Tibial nerve (tissue), 3 donors: Measurements from ENCODE around the gene ART4.

ENCODE experiments used
- POLR2A ChIP-seq, 2 donors: fragments of 450-650 bp; IDR thresholded peaks; one replicate each; pipeline ENCODE4 v1.6.1; 2017; ENCODE audit warnings: antibody characterized with exemption in 2 of 2, mild to moderate bottlenecking in 2 of 2, moderate library complexity in 2 of 2
- TF ChIP-seq, protein P1 (sequence below), 5 experiments: fragments of 200-600 bp in 3 of 5; fragments of 450-650 bp in 2 of 5; sonication (generic) in 3 of 5; IDR thresholded peaks; one replicate each; pipeline ENCODE4 v1.5.1; 2016 to 2019; ENCODE audit warnings: antibody characterized with exemption in 5 of 5, mild to moderate bottlenecking in 3 of 5, moderate library complexity in 2 of 5

DNA sequence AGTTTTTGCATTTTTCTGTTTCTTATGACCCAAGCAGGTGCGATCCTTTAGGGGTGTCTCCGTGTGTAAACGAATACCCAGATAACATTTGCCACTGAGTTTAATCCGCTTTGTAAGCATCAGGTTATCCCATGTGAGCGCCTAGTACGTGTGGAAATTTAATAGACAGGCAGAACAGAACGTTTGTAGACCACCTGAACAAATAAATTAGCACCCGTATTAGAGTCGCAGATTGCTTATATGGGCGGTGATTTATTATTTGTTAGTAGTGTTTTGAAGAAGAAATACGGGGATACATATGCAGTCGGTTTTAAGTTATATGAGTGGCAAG, 39.5 kb downstream of the ART4 start:
- no peak for TF ChIP-seq POLR2A (IDR thresholded peaks at IDR 0.05)
- TF ChIP-seq, protein P1, sequence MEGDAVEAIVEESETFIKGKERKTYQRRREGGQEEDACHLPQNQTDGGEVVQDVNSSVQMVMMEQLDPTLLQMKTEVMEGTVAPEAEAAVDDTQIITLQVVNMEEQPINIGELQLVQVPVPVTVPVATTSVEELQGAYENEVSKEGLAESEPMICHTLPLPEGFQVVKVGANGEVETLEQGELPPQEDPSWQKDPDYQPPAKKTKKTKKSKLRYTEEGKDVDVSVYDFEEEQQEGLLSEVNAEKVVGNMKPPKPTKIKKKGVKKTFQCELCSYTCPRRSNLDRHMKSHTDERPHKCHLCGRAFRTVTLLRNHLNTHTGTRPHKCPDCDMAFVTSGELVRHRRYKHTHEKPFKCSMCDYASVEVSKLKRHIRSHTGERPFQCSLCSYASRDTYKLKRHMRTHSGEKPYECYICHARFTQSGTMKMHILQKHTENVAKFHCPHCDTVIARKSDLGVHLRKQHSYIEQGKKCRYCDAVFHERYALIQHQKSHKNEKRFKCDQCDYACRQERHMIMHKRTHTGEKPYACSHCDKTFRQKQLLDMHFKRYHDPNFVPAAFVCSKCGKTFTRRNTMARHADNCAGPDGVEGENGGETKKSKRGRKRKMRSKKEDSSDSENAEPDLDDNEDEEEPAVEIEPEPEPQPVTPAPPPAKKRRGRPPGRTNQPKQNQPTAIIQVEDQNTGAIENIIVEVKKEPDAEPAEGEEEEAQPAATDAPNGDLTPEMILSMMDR (IDR thresholded peaks at IDR 0.05): no peak
